ENCODE results near the gene ODAPH.
"Not testable (repeated sequence)": the region's sequence is repeated elsewhere in the genome, so short reads cannot be mapped to it uniquely, and the experiment has no call there.

Gene ODAPH, protein sequence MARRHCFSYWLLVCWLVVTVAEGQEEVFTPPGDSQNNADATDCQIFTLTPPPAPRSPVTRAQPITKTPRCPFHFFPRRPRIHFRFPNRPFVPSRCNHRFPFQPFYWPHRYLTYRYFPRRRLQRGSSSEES

DNA sequence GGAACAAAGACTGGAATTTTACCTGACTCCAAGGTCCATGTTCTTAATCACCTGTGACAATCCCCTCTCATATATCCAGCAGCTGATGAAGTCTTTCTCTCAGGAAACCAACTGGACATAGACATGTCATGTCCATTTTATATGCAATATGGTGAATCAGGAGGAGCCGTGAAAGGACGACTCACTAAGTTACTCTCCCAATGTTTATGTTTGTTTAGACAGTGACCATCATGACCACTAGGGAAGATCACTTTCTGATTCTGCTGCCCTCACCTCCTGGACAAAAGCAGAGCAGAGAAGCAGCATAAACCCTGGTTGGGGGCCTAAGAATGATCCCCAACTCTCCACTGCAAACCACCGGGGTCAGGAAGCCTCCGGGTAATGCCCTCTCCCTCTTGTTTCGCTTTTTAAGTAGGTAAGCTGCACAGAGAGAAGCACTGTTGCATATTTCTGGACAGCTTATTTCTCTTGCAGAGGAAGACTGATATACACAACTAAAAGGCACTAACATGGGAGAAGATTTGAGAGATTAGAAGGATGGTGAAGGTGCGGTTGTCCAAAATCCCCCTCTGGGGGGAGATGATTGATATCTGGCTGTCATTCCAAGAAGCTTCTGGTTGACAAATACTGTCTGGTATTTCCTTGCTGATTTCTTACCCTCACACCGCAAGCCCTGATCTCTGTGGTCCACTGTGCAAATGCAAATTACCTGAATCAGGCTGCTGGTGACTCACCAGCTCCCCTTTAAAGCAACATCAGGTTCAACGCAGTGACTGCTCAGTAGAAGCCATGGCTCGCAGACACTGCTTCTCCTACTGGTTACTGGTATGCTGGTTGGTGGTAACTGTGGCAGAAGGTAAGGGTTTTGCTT, at the start of gene ODAPH:
Gene ODAPH (plus strand): TSS at position 773 of the 871 bp plus-strand sequence. CDS start 17 bp downstream, at position 790.
- no peak for DNase-seq (ENCODE audit: low read depth, low spot score)

DNA sequence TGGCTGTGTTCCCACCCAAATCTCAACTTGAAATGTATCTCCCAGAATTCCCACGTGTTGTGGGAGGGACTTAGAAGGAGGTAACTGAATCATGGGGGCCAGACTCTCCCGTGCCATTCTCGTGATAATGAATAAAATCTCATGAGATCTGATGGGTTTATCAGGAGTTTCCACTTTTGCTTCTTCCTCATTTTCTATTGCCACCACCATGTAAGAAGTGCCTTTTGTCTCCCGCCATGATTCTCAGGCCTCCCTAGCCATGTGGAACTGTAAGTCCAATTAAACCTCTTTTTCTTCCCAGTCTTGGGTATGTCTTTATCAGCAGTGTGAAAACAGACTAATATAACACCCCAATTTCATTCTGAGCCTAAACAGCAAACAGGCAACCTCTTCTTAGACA, 46.3 kb upstream of the ODAPH start:
- not testable (repeated sequence) for DNase-seq (ENCODE audit: low read depth, low spot score)

DNA sequence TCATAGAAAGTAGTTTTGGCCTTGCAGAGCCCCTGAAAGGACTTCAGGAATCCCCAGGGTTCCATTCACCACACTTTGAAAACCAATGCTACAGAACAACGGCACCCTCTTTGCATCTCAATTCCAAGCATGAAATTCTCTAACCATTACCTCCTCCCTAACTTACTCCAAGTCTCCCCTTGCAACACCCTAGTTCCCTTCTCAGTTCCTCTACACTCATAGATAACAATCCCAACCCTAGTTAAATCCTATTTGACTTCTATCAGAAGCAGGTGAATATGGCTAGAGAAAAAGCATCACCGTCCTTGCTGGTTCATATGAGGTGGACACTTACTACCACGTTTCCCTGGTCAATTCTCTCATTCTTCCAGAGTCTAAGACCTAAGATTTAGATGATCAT, 44.0 kb upstream of the ODAPH start:
- no peak for DNase-seq (ENCODE audit: low read depth, low spot score)

DNA sequence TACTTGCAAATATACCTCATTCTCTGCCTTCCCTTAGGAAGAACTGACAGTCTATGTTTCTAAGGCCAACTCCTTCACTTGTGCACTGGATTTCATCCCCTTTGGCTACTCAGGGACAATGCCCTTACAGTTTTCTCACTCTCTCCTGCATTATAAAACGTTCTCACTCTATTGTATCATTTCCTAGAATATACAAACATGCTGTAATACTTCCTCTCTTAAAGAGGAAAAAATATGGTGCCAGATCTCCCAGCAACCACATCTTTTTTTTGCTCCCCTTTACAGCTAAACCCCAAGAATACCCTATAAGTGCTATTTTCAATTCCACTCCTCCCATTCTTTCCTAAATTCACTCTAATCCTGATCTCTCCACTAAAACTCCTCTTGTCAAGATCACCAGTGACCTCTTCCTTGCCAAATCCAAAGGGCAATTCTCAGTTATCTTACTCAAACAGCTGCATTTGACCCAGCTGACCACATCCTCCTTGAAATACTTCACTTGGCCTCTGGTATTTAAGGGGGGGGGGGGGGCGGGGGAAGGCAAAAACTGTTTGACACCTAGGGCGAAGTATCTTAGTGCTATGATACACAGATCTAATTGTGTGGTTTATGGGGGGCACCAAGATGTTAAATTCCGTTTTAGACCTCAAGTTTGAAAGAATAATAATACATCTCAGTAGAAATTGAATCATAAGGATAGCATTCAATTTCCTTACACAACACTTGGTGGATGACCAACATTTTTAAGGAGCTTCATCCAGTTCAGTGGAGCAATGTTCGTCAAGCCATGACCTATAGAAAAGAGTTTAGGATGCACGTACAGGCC, 43.3 kb upstream of the ODAPH start:
- DNase-seq (ENCODE audit: low read depth, low spot score): no peak

DNA sequence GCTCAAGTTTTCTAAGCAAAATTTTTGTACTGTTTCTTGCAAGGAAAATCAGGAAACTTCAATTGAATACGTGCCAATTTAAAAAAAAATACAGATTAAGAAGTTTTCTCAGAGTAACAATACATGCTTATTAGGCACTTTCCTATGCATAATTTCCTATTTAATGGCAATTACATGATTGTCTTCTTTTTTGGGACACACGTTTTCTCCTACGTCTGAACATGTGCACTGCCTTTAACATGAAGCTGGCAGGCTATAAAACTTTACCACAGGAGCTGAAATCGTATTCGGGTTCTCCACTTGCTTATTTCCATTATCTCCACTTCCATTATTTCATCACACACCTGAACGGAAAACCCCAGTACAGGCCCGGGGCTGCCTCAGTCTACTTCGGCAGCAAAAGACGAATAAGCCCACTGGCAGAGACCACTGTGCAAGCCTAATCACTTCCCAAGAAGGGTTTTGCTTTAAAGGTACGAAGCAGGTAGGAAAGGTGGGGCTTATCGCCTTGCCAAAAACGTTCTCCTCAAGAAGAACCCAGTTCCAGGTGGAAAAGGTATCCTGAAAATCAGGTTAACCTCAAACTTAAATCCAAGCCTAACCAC, 42.2 kb upstream of the ODAPH start:
- DNase-seq (ENCODE audit: low read depth, low spot score): no peak

DNA sequence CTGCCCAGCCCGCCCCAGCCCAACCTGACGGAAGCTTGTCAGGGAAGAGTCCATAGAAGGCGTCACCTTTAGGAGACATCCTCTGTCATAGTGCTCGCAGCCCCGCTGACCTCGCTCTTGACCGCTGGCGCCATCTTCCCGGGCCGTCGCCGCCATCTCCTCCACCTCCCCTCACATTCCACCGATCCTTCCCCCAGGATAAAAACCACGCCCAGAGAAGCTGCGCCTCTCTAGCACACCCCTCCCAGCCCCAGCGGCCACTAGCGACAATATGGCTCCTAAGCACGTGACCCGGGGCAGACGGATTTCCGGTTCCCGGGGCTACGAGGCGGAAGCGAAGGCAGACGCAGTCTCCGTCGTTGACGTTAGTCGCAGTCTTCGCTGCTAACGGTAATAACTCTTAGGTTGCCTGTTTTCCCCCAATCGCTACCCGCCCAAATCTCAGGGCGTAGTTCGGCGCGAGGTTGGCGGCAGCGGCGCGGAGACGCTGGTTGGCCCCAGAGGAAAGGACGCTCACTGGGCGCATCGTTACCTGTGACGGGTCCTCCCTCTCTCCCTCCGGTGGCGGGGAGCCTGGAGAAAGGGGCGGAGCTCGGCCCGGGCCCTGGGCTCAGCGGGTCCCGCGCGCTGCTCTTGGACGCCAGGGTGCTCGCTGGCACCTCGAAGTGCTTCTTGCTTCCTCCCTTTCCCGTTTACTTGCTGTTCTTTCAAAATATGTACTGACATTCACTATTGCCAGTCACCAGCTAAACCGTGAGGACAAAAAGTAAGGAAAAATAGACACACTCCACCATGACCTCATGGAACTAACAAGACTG, 41.5 kb upstream of the ODAPH start, which contains the start of the genes RCHY1 and THAP6:
Gene RCHY1 (minus strand): TSS at position 273 of the 818 bp plus-strand sequence. CDS start 117 bp downstream, at position 156.
Gene THAP6 (plus strand): TSS at position 343 of the 818 bp plus-strand sequence. CDS start 980 bp downstream, outside the sequence.
- DNase-seq (ENCODE audit: low read depth, low spot score): peak; percentile 90

DNA sequence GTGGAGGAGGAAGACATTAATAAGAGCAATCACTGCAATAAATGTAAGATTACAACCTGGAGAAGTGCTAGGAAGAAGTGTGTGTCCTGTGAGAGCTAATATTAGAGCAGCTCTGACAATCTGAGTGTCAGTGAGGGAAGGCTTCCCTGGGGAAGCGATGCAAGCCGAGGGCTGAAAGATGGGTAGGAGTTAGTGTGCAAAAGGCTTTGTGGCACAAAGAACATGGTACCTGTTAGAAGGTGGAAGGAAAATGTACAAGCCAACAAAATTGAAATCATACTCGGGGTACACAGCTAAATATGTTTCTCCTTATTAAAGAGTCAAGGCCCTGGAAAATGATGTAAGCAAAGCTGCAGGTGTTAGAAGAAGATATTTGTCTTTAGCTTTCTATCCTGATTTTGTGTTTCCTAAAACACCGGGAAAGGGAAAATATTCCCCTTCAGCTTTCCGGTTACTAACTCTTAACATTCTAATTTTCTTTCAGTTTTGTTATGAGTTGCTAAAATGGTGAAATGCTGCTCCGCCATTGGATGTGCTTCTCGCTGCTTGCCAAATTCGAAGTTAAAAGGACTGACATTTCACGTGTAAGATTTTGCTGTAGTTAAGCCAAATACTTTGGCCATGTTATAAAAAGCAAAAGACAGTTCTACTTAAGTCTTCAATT, 40.8 kb upstream of the ODAPH start:
- DNase-seq (ENCODE audit: low read depth, low spot score): no peak

DNA sequence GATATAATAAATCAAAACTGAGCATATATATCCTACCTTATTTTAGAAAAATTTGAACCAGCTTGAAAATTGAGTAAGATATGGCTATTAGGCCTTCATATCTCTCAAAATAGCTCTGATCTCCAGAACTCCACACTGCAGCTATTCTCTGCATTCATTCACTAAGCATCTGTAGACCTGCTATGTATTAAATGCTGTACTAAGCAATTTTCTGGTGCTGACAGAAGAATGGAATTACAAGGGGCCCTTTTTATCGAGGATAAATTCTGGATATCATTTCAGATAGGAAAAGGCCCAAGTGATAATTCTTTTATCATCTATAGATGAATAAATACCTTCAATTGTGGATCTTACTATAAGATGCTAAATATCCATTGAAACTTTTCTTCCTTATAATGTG, 39.7 kb upstream of the ODAPH start:
- no peak for DNase-seq (ENCODE audit: low read depth, low spot score)

DNA sequence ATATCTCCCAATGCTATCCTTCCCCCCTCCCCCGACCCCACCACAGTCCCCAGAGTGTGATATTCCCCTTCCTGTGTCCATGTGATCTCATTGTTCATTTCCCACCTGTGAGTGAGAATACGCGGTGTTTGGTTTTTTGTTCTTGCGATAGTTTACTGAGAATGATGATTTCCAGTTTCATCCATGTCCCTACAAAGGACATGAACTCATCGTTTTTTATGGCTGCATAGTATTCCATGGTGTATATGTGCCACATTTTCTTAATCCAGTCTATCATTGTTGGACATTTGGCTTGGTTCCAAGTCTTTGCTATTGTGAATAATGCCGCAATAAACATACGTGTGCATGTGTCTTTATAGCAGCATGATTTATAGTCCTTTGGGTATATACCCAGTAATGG, 36.4 kb upstream of the ODAPH start:
- DNase-seq (ENCODE audit: low read depth, low spot score): not testable (repeated sequence)

DNA sequence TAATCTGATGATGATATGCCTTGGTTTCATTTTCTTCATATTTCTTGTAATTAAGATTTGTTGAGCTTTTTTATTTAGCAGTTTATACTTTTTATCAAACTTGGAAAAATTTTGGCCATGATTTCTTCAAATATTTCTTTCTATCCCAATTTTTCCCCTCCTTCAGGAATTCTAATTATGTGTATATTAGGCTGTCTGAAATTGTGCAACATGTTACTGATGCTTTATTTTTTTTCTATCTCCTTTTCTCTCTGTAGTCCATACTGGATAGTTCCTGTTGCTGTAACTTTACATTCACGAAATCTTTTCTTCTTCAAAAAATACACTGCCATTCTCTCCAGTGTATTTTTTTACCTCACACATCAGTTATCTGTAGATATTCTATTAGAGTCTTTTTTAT, 30.8 kb upstream of the ODAPH start:
- no peak for DNase-seq (ENCODE audit: low read depth, low spot score)

DNA sequence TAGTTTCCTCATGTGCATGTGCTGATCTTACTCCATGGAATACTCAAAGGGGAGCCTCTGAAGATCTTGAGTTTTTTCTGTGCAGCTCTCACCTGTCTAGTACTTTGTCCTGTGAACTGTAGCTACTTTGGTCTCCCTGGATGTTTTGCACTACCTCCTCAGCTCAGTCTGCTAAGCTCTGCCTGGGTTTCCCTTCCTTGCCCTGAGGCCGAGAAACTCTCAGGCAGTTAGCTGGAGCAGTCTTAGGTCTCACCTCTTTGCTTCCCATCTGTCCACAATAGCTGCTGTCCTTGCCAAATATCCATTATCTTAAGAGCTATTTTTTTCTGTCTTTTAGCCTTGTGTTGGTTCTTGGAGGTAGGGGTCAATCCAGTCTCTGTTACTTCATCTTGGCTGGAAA, 30.0 kb upstream of the ODAPH start:
- no peak for DNase-seq (ENCODE audit: low read depth, low spot score)

DNA sequence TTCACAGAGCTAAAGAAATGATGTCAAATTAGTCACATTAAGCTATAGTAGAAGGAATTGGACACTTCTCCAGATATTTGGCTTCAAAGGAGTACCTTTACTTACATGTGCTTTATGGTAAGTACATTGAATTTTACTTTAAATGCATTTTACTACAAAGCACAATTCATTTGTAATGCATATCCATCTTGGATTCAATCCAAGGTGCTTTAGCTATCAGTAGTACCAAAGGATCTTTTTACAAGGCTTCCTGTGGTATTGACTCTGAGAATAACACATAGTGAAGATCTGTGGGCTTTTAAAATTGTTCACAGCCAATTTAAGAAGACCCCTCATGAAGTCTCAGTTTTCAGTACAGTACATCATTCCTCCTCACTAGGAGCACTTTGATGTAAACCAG, 28.4 kb upstream of the ODAPH start:
- no peak for DNase-seq (ENCODE audit: low read depth, low spot score)

DNA sequence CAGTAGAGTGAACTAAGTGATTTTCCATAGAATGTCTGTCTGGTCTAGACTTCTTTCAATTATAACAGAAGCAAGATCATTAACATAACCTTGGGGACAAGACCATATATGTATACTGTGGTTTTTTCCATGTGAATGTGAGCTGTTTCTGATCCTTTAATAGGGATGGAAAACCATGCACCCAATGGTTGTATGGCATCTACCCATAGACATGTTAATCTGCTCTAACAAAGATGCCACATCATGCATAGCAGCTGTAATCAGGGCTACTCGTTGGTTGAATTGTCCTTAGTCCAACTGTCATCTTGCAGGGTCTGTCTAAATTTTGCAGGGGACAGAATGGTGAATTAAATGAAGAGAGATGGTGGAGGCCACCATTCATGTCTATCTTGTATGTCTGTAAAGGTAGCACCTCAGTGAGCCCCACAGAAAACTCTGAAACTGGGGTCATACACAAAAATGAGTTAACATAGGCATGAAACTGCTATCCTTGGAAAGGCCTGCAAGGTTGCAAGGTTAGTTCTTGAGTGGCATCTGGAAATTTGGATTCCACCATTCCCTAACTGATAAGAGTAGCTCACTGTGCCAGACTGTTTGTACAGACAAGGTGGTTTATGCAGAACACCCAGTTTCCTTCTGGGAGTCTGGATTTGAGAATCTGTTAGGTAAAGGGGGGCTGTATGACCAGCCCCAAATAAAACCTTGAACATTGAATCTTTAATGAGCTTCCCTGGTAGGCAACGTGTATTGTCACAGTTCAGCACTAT, 25.1 kb upstream of the ODAPH start:
- DNase-seq (ENCODE audit: low read depth, low spot score): no peak

DNA sequence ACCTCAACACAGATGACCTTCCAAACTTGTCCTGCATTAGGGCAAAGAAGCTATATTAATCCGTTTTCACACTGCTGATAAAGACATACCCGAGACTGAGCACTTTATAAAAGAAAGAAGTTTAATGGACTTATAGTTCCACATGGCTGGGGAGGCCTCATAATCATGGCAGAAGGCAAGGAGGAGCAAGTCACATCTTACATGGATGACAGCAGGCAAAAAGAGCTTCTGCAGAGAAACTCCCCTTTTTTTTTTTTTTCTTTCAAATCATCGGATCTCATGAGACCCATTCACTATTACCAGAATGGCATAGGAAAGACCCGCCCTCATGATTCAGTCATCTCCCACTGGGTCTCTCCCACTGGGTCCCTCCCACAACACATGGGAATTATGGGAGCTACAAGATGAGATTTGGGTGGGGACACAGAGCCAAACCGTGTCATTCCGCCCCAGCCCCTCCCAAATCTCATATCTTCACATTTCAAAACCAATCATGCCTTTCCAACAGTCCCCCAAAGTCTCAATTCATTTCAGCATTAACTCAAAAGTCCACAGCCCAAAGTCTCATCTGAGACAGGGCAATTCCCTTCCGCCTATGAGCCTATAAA, 24.2 kb upstream of the ODAPH start:
- not testable (repeated sequence) for DNase-seq (ENCODE audit: low read depth, low spot score)

DNA sequence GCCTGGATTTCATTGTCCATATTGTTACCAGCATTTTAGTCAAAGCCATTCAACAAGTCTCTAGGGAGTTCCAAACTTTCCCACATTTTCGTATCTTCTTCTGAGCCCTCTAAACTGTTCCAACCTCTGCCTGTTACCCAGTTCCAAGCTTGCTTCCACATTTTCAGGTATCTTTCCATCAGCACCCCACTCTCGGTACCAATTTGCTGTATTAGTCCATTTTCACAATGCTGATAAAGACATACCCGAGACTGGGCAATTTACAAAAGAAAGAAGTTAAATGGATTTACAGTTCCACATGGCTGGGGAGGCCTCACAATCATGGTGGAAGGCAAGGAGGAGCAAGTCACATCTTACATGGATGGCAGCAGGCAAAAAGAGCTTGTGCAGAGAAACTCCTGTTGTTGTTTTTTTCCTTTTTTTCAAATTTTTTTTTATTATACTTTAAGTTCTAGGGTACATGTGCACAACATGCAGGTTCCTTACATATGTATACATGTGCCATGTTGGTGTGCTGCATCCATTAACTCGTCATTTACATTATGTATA, 22.5 kb upstream of the ODAPH start:
- DNase-seq (ENCODE audit: low read depth, low spot score): not testable (repeated sequence)

DNA sequence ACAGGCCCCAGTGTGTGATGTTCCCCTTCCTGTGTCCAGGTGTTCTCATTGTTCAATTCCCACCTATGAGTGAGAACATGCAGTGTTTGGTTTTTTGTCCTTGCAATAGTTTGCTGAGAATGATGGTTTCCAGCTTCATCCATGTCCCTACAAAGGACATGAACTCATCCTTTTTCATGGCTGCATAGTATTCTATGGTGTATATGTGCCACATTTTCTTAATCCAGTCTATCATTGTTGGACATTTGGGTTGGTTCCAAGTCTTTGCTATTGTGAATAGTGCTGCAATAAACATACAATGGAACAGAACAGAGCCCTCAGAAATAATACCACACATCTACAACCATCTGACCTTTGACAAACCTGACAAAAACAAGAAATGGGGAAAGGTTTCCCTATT, 21.9 kb upstream of the ODAPH start:
- DNase-seq (ENCODE audit: low read depth, low spot score): not testable (repeated sequence)

DNA sequence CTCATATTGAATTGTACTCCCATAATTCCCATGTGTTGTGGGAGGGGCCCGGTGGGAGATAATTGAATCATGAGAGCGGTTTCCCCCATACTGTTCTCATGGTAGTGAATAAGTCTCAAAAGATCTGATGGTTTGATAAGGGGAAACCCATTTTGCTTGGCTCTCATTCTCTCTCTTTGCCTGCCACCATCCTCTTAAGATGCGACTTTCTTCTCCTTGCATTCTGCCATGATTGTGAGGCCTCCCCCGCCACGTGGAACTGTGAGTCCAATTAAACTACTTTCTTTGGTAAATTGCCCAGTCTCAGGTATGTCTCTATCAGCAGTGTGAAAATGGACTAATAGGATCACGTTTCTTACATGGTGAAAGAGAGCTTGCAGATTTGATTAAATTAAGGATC, 18.6 kb upstream of the ODAPH start:
- DNase-seq (ENCODE audit: low read depth, low spot score): not testable (repeated sequence)

DNA sequence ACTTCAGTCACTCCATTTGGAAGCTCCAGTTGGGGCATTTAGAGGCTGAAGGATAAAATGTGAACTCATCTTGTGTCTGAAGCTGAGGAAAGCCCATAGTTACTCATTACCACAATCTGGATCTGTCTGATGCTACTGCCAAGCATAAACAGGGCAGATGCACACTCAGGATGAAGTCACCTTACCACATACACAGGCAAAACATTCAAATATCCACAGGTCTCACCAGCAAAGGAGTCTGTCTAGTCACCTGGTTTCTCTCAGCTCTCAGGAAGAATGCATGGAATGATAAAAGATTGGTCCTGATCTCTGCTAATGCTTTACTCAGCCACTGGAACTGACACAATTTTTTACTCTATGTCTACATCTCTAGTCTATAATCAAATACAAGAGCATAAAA, 13.0 kb upstream of the ODAPH start:
- DNase-seq (ENCODE audit: low read depth, low spot score): no peak

DNA sequence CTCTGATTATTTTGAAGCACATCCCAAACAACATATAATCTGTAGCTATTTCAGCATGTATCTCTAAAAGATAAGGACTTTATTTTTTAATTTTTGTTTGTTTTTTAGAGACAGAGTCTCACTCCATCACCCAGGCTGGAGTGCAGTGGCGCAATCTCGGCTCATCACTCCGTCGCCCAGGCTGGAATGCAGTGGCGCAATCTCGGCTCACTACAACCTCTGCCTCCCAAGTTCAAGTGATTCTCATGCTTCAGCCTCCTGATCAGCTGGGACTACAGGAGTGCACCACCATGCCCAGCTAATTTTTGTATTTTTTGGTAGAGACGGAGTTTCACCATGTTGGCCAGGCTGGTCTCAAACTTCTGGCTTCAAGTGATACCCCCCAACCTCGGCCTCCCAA, 11.6 kb upstream of the ODAPH start:
- not testable (repeated sequence) for DNase-seq (ENCODE audit: low read depth, low spot score)
